Smooth muscle cell of the umbilical artery (primary cell): ENCODE measurements around the gene PRDX2. TPM values are rescaled to one million over a fixed set of nuclear protein-coding genes. Genes with fewer than 3 reads are reported as not detected.

ENCODE experiments used
- total RNA-seq: library from RNA; depleted of rRNA; stranded (reverse); fragments of >200 nt; gene quantifications from 2 replicates; pipeline ENCODE4 v1.2.3, GENCODE V29; 2014

Gene PRDX2
- total RNA-seq, result 184 and 256 TPM in 2 replicates

GRCh38 chr19:12801466-12802266 lies at the start of gene PRDX2, which contains the start of gene THSD8:
PRDX2 (minus strand) TSS chr19:12801800; CDS start chr19:12801261, 539 bp downstream.
THSD8 (plus strand) TSS chr19:12802069; CDS start chr19:12802072, 3 bp downstream.

GRCh38 chr19:12838182-12838885 lies 36.7 kb upstream of the PRDX2 start, which contains the start of gene MAST1:
MAST1 (plus strand) TSS chr19:12838515; CDS start chr19:12838573, 58 bp downstream.

GRCh38 chr19:12834566-12834943 lies 33.0 kb upstream of the PRDX2 start, which contains the start of gene RTBDN:
RTBDN (minus strand) TSS chr19:12834579; CDS start chr19:12829979, 4,600 bp downstream.

DNA sequence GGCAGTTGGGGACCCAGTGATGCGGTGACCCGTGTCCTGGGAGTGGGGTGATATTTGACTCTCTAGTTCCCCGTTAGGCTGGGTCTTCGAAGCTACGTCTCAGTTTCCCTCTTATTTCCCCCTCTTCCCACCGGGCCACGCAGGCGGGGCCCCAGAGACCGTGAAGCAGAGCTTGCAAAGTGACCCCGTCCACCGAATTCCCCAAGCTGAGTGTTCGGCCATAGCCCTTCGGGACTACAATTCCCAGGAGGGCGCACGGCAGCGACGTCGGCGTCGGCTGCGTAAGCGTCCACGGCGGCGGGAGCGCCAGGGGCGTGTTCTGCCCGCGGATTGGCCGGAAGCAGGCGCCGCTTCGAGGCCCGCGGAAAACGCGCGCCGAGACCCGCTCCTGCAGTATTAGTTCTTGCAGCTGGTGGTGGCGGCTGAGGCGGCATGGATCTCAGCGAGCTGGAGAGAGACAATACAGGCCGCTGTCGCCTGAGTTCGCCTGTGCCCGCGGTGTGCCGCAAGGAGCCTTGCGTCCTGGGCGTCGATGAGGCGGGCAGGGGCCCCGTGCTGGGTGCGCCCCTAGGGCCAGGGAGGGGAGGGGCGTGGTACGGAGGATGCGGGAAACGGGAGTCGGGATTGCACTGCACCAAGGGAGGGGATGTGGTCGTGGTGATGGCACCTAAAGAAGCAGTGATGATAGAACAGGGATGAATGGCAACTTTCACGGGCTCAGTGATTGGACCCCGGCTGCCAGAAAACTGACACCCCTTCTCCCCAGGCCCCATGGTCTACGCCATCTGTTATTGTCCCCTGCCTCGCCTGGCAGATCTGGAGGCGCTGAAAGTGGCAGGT lies 4.9 kb upstream of the PRDX2 start, which contains the start of gene RNASEH2A:
Gene RNASEH2A, plus strand, starts transcription at position 343 of the 840 bp plus-strand sequence. Its CDS starts 90 bp downstream, at position 433.

DNA sequence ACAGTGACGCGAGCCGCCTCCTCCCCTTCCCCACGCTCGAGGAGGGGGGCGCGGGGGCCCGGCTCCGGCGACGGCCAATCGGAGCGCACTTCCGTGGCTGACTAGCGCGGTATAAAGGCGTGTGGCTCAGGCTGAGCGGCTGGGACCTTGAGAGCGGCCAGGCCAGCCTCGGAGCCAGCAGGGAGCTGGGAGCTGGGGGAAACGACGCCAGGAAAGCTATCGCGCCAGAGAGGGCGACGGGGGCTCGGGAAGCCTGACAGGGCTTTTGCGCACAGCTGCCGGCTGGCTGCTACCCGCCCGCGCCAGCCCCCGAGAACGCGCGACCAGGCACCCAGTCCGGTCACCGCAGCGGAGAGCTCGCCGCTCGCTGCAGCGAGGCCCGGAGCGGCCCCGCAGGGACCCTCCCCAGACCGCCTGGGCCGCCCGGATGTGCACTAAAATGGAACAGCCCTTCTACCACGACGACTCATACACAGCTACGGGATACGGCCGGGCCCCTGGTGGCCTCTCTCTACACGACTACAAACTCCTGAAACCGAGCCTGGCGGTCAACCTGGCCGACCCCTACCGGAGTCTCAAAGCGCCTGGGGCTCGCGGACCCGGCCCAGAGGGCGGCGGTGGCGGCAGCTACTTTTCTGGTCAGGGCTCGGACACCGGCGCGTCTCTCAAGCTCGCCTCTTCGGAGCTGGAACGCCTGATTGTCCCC lies 10.1 kb downstream of the PRDX2 start, which contains the start of gene JUNB:
Gene JUNB, plus strand, starts transcription at position 142 of the 706 bp plus-strand sequence. Its CDS starts 286 bp downstream, at position 428.

DNA sequence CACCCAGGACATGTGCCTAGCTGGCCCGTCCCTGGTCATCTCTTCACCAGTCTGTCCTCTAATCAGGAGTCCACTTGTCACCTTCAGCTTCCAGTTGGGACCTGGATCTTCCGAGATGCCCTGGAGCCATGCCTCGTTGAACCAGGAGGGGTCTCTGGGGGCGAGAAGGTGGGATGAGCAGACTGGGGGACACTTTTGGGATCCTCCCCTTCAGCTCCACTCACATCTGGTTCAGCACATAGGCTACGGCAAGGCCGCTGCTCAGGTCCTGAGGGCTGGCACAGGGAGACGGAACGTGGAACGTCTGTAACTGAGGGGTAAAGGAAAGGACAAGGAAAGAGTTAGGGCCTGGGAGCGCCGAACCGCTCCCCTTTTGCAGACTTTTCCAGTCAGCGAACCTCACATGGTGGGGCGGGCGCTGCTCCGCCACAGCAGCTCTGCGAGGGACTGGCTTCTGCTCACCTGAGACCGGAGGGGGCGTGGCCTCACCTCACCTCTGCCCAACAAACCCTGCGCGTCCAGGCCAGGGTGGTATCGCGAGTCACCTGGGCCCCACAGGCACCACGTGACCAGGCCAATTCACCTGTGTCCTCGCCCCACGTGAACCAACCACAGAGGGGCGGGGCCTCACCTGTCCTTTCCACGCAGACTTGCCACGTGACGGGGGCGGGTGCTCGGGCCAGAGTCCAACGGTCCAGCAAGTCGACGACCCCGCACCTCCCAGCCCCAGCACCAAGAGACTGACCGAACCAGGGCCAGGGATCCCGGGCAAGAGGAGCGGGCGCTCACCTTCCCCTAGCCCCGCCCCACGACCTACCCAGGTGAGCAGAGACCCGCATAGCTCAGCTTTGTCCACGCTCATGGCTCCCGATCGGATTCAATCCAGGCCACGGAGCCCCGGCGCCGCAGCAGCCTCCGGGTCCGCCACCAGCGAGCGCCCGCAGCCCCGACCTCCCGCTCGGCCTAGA lies 26.7 kb downstream of the PRDX2 start, which contains the start of gene HOOK2:
Gene HOOK2, minus strand, starts transcription at position 965 of the 968 bp plus-strand sequence. Its CDS starts 103 bp downstream, at position 862.

DNA sequence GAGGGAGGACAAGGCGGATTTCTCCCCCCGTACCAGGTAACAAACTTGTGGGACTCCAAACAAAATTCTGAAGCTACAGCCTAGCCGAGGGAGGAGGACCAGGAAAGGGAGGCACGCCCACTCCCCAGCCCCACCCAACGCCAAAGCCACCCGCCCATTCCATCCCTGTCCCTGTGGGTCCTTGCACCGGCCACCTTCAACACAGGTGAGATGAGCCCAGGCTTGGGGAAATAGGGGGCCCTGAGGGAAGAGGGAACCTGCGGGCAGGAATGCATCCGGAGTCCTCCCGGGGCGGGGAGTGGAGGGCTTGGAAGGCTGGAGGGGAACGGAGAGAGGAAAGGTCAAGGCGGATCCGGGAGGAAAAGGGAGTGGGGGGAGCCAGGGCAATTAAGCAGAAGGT lies 50.0 kb downstream of the PRDX2 start, which contains the start of gene BEST2:
Gene BEST2, plus strand, starts transcription at position 157 of the 400 bp plus-strand sequence. CDS start 802 bp downstream, outside the sequence.

Other genes with a start within 250 kb of the PRDX2 start
- 11.6 and 12.3 TPM in 2 replicates for gene ZNF490, start 191.0 kb downstream of the PRDX2 start, total RNA-seq
- 14.0 and 16.8 TPM in 2 replicates for gene ZNF791, start 190.9 kb downstream of the PRDX2 start, total RNA-seq
- gene MAN2B1, start 135.1 kb downstream of the PRDX2 start, total RNA-seq, result 41.3 and 47.9 TPM in 2 replicates
- 10.2 and 10.7 TPM in 2 replicates for gene WDR83, start 135.0 kb downstream of the PRDX2 start, total RNA-seq
- gene DHPS, start 119.9 kb downstream of the PRDX2 start, total RNA-seq, result 43.8 and 51.4 TPM in 2 replicates
- gene GNG14, start 113.8 kb downstream of the PRDX2 start, total RNA-seq, result not detected in 2 replicates
- gene FBXW9, start 105.2 kb downstream of the PRDX2 start, total RNA-seq, result 4.6 and 4.8 TPM in 2 replicates
- gene TNPO2, start 77.9 kb downstream of the PRDX2 start, total RNA-seq, result 35.6 and 65.1 TPM in 2 replicates
- 82.2 and 89.1 TPM in 2 replicates for gene TRIR, start 67.1 kb downstream of the PRDX2 start, total RNA-seq
- 51.1 and 61.2 TPM in 2 replicates for gene GET3, start 64.3 kb downstream of the PRDX2 start, total RNA-seq
- gene BEST2, start 50.0 kb downstream of the PRDX2 start, total RNA-seq, result not detected in 2 replicates
- gene HOOK2, start 26.2 kb downstream of the PRDX2 start, total RNA-seq, result 12.5 and 19.4 TPM in 2 replicates
- gene JUNB, start 10.3 kb downstream of the PRDX2 start, total RNA-seq, result 60.2 and 68.0 TPM in 2 replicates
- not detected in 2 replicates for gene THSD8, start 269 bp upstream of the PRDX2 start, total RNA-seq
- gene RNASEH2A, start 4.8 kb upstream of the PRDX2 start, total RNA-seq, result 7.1 and 23.5 TPM in 2 replicates
- not detected in 2 replicates for gene RTBDN, start 32.8 kb upstream of the PRDX2 start, total RNA-seq
- gene MAST1, start 36.7 kb upstream of the PRDX2 start, total RNA-seq, result 0.28 TPM in 1 of 2 replicates, not detected in the other
- gene DNASE2, start 79.6 kb upstream of the PRDX2 start, total RNA-seq, result 22.2 and 48.1 TPM in 2 replicates
- not detected in 2 replicates for gene KLF1, start 85.4 kb upstream of the PRDX2 start, total RNA-seq
- 23.7 and 43.4 TPM in 2 replicates for gene GCDH, start 89.4 kb upstream of the PRDX2 start, total RNA-seq
- not detected in 2 replicates for gene SYCE2, start 117.5 kb upstream of the PRDX2 start, total RNA-seq
- 52.6 and 95.9 TPM in 2 replicates for gene FARSA, start 131.9 kb upstream of the PRDX2 start, total RNA-seq
- gene CALR, start 136.8 kb upstream of the PRDX2 start, total RNA-seq, result 1,991 and 2,815 TPM in 2 replicates
- 52.6 and 88.1 TPM in 2 replicates for gene RAD23A, start 144.1 kb upstream of the PRDX2 start, total RNA-seq
- gene GADD45GIP1, start 155.4 kb upstream of the PRDX2 start, total RNA-seq, result 12.6 and 13.4 TPM in 2 replicates
- gene DAND5, start 167.8 kb upstream of the PRDX2 start, total RNA-seq, result not detected in 2 replicates
- 29.7 and 62.5 TPM in 2 replicates for gene NFIX, start 193.7 kb upstream of the PRDX2 start, total RNA-seq